GM13977 (cell line): ENCODE results near the gene FOXO1.

Experiments
- DNase-seq: peaks from one replicate; pipeline ENCODE4 v3.0.0; 2012; ENCODE audit warnings: low spot score
- in situ Hi-C: fragments of 300-500 bp; cut with MboI; formaldehyde crosslinking; loops from one replicate; pipeline ENCODE4 v1.12.0; 2022; ENCODE audit warnings: low sequenced_read_pairs, low pct_unique_long_range_greater_than_20kb, mixed read lengths, inconsistent platforms; ENCODE audit not compliant: unreplicated experiment
- TF ChIP-seq, protein P1 (sequence below): IDR thresholded peaks from 2 replicates; pipeline ENCODE4 v1.5.1; 2012; ENCODE audit warnings: mild to moderate bottlenecking, control low read depth; ENCODE audit not compliant: insufficient read depth; ENCODE audit errors: extremely low read depth, missing control alignments

FOXO1 gene

DNA sequence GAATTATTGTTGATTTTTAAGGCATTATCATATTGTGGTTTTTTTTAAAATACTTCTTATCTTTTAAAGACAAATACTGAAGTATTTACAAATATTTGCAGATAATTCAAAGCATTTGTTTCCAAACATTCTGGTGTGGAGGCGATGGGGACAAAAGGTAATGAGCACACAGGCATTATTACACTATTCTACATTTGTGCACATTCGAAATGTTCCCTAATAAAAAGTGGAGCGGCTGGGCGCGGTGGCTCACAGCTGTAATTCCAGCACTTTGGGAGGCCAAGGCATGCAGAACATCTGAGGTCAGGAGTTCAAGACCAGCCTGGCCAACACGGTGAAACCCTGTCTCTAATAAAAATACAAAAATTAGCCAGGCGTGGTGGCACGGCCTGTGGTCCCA, 133.4 kb downstream of the FOXO1 start:
- DNase-seq, result no peak
- in situ Hi-C loops, result no loop called here
- TF ChIP-seq, protein P1, sequence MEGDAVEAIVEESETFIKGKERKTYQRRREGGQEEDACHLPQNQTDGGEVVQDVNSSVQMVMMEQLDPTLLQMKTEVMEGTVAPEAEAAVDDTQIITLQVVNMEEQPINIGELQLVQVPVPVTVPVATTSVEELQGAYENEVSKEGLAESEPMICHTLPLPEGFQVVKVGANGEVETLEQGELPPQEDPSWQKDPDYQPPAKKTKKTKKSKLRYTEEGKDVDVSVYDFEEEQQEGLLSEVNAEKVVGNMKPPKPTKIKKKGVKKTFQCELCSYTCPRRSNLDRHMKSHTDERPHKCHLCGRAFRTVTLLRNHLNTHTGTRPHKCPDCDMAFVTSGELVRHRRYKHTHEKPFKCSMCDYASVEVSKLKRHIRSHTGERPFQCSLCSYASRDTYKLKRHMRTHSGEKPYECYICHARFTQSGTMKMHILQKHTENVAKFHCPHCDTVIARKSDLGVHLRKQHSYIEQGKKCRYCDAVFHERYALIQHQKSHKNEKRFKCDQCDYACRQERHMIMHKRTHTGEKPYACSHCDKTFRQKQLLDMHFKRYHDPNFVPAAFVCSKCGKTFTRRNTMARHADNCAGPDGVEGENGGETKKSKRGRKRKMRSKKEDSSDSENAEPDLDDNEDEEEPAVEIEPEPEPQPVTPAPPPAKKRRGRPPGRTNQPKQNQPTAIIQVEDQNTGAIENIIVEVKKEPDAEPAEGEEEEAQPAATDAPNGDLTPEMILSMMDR, result no peak

DNA sequence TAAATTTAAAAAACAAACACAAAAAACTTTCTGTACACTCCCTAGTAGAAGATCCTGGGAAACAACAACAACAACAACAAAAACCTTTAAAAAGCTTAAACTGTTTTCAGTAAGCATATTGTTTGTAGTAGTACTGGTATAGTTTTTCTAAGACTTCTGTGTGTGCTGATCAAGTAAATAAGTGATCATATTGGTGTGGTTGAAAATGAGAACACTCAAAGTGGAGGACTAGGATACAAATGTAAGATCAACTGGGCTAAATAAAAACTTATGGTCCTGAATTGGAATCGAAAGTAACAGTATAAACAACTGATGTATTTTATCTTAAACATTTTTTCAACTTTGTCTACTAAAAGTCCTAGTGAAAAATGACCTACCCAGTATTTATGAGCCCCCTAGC, 135.5 kb downstream of the FOXO1 start:
- in situ Hi-C loops, result no loop called here
- TF ChIP-seq, protein P1, result no peak
- no peak for DNase-seq

DNA sequence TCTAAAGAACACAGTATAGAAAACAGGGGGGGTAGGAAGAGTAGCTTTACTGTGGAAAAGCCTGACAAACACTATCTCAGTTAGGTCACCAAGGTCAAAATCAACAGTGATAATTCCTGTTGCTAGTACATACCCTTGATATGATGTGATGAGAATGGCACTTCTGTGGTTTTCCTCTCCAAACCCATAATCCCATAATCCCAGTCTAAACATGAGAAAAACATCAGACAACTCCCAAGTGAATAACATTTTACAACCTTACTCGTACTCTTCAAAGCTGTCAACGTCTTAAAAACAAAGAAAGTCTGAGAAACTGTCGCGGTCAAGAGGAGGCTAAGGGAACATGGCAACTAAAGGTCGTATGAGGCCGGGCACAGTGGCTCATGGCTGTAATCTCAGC, 137.6 kb downstream of the FOXO1 start:
- in situ Hi-C loops, result no loop called here
- DNase-seq, result no peak
- TF ChIP-seq, protein P1, result no peak

DNA sequence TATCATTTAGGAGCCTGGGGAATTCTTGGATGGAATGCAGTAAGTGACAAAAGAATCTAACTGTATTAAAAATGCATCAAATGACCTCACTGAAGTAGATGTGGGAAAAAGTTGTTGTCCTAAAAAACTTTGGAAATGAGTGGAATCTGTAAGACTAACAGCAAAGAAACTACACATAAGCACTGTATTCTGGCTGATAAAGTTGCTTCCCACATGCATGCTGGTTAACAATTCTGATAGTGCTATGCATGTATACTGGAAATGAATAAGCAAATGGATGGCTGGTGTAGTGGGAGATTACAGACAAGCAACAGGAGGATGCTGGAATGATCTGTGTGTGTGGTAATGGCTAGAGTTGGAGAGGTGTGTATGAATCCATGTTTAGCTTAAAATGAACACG, 138.5 kb downstream of the FOXO1 start:
- in situ Hi-C loops, result no loop called here
- TF ChIP-seq, protein P1, result no peak

DNA sequence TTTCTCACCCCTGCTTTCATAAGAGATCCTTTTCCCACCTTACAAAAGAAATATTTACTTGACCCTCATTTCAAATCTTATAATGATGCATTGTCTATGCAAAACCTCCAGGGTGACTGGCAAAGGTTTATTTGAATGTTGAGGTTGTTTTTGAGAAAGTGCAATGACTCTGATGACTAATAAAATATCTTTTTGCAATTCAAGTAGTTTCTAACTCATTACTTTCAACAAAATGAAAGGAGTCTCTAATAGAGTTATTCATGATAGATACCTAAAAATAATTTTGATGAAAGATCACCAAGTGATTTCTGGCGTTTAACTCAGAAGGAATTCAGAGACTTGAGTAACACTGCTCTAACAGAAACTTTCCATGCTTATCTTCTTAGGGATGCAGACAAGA, 144.2 kb downstream of the FOXO1 start:
- in situ Hi-C loops, result no loop called here
- TF ChIP-seq, protein P1, result no peak
- no peak for DNase-seq

More for the DNA sequence above, 138.5 kb downstream of the FOXO1 start:
- no peak for DNase-seq

DNA sequence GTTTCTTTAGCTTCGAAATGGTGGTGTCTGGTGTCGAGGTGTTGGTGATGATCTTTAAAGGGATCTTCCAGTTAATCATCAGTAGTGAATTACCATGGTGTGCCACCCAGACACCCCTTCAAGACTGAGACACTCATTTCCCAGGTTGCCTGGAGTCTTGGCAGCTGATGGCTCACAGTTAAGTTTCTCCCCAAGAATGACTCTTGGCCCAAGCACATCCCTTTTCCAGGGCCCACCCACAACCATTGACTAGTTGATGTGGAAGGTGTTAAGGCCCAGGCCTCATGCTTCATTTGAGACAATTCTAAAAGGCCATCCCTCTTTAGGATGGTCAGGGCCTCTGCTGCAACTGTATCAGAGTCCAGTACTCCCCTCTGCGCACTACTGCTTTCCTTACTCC, 145.5 kb downstream of the FOXO1 start:
- TF ChIP-seq, protein P1, result no peak
- no peak for DNase-seq
- in situ Hi-C loops, result no loop called here

DNA sequence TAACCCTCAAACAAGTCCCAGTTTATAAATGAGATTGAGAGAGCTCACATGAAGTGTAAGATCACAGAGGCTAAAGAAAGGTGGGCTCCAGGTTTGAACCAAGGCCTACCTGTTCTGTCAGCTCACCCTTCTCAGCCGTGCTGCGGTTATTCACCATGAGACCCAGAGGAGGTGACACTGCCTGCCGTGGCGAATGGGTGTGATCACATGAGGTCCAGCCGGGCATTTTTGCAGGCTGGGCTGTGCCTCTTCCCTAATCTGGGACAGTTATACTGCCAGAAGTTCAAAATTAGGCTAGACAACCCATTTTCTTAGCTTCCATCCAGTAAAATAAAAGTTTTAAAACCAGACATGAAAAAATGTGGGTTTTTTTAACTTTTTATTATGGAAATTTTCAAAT, 146.8 kb downstream of the FOXO1 start:
- TF ChIP-seq, protein P1, result no peak
- no peak for DNase-seq
- in situ Hi-C loops, result no loop called here
